GM12878 (cell line): ENCODE data around the gene OPCML. TPM values are rescaled to one million over a fixed set of nuclear protein-coding genes. Genes with fewer than 3 reads are reported as not detected.

Experiments
- ATAC-seq: fragments of 200-7000 bp; cut with Tn5 transposase; 3 replicates; pipeline ENCODE4 v1.9.1; 2020; ENCODE audit warnings: mild to moderate bottlenecking, moderate library complexity
- BruUV-seq: library from RNA; stranded (reverse); fragments of 400-500 nt; replicated peaks from 2 replicates; lab custom pipeline; 2021; lab: Mats Ljungman, UMichigan
- CTCF ChIA-PET: fragments of 300-600 bp; sonication (Branson Sonifier 250); formaldehyde crosslinking; extraction: SDS; loops from one replicate; lab custom pipeline; 2021; ENCODE audit warnings: inconsistent platforms; lab: Yijun Ruan, JAX
- POLR2A ChIA-PET: fragments of 350-600 bp; formaldehyde crosslinking; extraction: SDS; loops from one replicate; lab custom pipeline; 2021; ENCODE audit warnings: inconsistent platforms; lab: Charles Lee
- RAD21 ChIA-PET: fragments of 300-600 bp; sonication (Branson Sonifier 250); formaldehyde crosslinking; loops from one replicate; lab custom pipeline; 2023; ENCODE audit warnings: antibody characterized with exemption; ENCODE audit not compliant: unreplicated experiment; lab: Charles Lee
- SMC1A ChIA-PET: fragments of 300-600 bp; sonication (Branson Sonifier 250); formaldehyde crosslinking; loops from one replicate; lab custom pipeline; 2023; ENCODE audit not compliant: unreplicated experiment, uncharacterized antibody; lab: Charles Lee
- DNase-seq: peaks from one replicate; pipeline ENCODE4 v3.0.0-alpha.2; 2011; ENCODE audit warnings: low read depth, low spot score
- FAIRE-seq: peaks from 3 replicates; lab custom pipeline; 2011; peaks lifted over from hg19 to GRCh38; lab: Jason Lieb, UNC
- H2AFZ ChIP-seq: 2 replicates; pipeline ENCODE4 v1.6.0; 2011; ENCODE audit warnings: low read depth, low read length, control low read depth; ENCODE audit not compliant: control insufficient read depth
- H3K27ac ChIP-seq: 2 replicates; pipeline ENCODE4 v1.5.1; 2011; ENCODE audit warnings: control low read depth; ENCODE audit not compliant: control insufficient read depth, insufficient read depth
- H3K27me3 ChIP-seq, 2 experiments: replicated peaks in 1 of 2; 2 replicates each; pipeline versions ENCODE4 v1.6.0 to v1.6.1; 2011; ENCODE audit warnings: low read length in 1 of 2; ENCODE audit not compliant: control insufficient read depth in 2 of 2, insufficient read depth in 2 of 2
- H3K36me3 ChIP-seq, 2 experiments: 2 replicates each; pipeline ENCODE4 v1.5.1; 2011; ENCODE audit warnings: low read length in 1 of 2; ENCODE audit not compliant: control insufficient read depth in 2 of 2, insufficient read depth in 2 of 2
- H3K4me1 ChIP-seq: 2 replicates; pipeline ENCODE4 v1.6.1; 2011; ENCODE audit warnings: mild to moderate bottlenecking, low read length, moderate library complexity, mixed read lengths; ENCODE audit not compliant: control insufficient read depth, insufficient read depth
- H3K4me2 ChIP-seq: 2 replicates; pipeline ENCODE4 v1.6.0; 2011; ENCODE audit warnings: control low read depth; ENCODE audit not compliant: control insufficient read depth, insufficient read depth
- H3K4me3 ChIP-seq: fragments of 200-600 bp; sonication (generic); 2 replicates; pipeline ENCODE4 v1.5.1; 2016
- H3K79me2 ChIP-seq: 2 replicates; pipeline ENCODE4 v1.6.0; 2011; ENCODE audit warnings: low read length; ENCODE audit not compliant: control insufficient read depth, insufficient read depth
- H3K9ac ChIP-seq: 2 replicates; pipeline ENCODE4 v1.8.0; 2011; ENCODE audit warnings: low read length, control low read depth, mixed read lengths; ENCODE audit not compliant: control insufficient read depth, insufficient read depth
- H3K9me3 ChIP-seq: replicated peaks from 3 replicates; pipeline ENCODE4 v1.5.1; 2011; ENCODE audit warnings: mild to moderate bottlenecking, low read length; ENCODE audit not compliant: control insufficient read depth, insufficient read depth
- H4K20me1 ChIP-seq: 2 replicates; pipeline ENCODE4 v1.6.0; 2011; ENCODE audit not compliant: control insufficient read depth, insufficient read depth
- ATF2 ChIP-seq: IDR thresholded peaks from 2 replicates; pipeline ENCODE4 v1.6.1; 2012; ENCODE audit warnings: low read length, inconsistent platforms
- CBX5 ChIP-seq: sonication (generic); IDR thresholded peaks from 2 replicates; pipeline ENCODE4 v1.6.1; 2016; ENCODE audit warnings: low read depth, moderate library complexity, mild to moderate bottlenecking, inconsistent platforms
- IKZF1 ChIP-seq: fragments of 450-650 bp; conservative IDR thresholded peaks from 2 replicates; pipeline ENCODE4 v1.6.1; 2017; ENCODE audit warnings: antibody characterized with exemption, mild to moderate bottlenecking
- TAF1 ChIP-seq: IDR thresholded peaks from 2 replicates; pipeline ENCODE4 v1.6.1; 2011; ENCODE audit warnings: mild to moderate bottlenecking, low read depth, low read length, borderline replicate concordance
- TARDBP ChIP-seq: IDR thresholded peaks from 2 replicates; pipeline ENCODE4 v1.6.1; 2016; ENCODE audit warnings: borderline replicate concordance
- WGBS: methylation state at CpG from one replicate; pipeline ENCODE4 v1.1.6; 2016; ENCODE audit warnings: low lambda C conversion rate; ENCODE audit not compliant: insufficient replicate concordance, insufficient coverage; ENCODE audit errors: missing lambda C conversion rate; 5-methylcytosine and 5-hydroxymethylcytosine counted together
- in situ Hi-C: fragments of 300-500 bp; cut with MboI; formaldehyde crosslinking; loops from 9 replicates; pipeline ENCODE4 v1.14.3; 2018; ENCODE audit warnings: mixed read lengths
- intact Hi-C: fragments of 100-400 bp; cut with micrococcal nuclease; formaldehyde crosslinking; loops from one replicate; pipeline ENCODE4 v1.14.2; 2022; ENCODE audit not compliant: unreplicated experiment
- polyA plus RNA-seq, 11 experiments: library from polyadenylated mRNA; depleted of rRNA in 4 of 11; unstranded in 6 of 11; stranded (reverse) in 5 of 11; fragments of >200 nt; fragmentation: Nextera tagmentation in 4 of 11; fragmentation: Illumina TruSeq in 1 of 11; extraction: Ambion mirVana in 4 of 11; extraction: Trizol in 1 of 11; gene quantifications; 1 replicate in 1 of 11; 2 replicates in 10 of 11; pipeline versions ENCODE4 v1.2.1 to v1.2.3, GENCODE V29; 2011 to 2016; ENCODE audit warnings: inconsistent platforms in 2 of 11, missing spikeins in 2 of 11, low read depth in 1 of 11
- small RNA-seq: library from RNA; depleted of rRNA; stranded (forward); fragments of <200 nt; gene quantifications from one replicate; pipeline ENCODE3, GENCODE V24; 2014
- total RNA-seq, 4 experiments: library from RNA; depleted of rRNA in 3 of 4; stranded (reverse); fragments of >200 nt in 3 of 4; fragmentation: Illumina TruSeq in 1 of 4; extraction: Trizol in 1 of 4; gene quantifications; 2 replicates each; pipeline versions ENCODE4 v1.2.1 to v1.2.3, GENCODE V29; 2013 to 2021

OPCML gene
- total and polyA plus RNA-seq, 10 of the 15 experiments (the other 5 are each of a cell fraction or from before 2014, with no cell fraction given) = 0.84 TPM; not detected in 9

- Histone ChIP-seq H3K27ac (no peak overlapping the region), H4K20me1 (no peaks in the 10 kb centered on the region), H3K9ac (no peak overlapping the region), H3K79me2 (no peaks in the 10 kb centered on the region), H3K36me3 (no peaks in the 10 kb centered on the region), H3K4me2 (no peak overlapping the region), H3K4me1 (peaks cover 7% of the 10 kb centered on the region), H3K9me3 (no peaks in the 10 kb centered on the region; the same call in 1 of the 3 replicates), H3K27me3 (no peaks in the 10 kb centered on the region), H3K4me3 (no peak overlapping the region), H2AFZ (no peak overlapping the region)
- ChIA-PET POLR2A (no interaction called here), SMC1A (interaction anchor here (0.8 kb wide), 1 partner anchor 16 kb away, joined by 8 read pairs; no protein-coding TSS in a partner anchor), RAD21 (no interaction called here), CTCF (interaction anchor here (1.1 to 1.4 kb wide), 2 partner anchors 35 to 54 kb away, joined by 3 read pairs; no protein-coding TSS in a partner anchor)
- FAIRE-seq (no peak), ATAC-seq (no peak), DNase-seq (no peak)
- WGBS = 28% methylated on average over 3 of the region's 3 CpGs
- no TSS peak for BruUV-seq
- TF ChIP-seq ATF2 (no peak), TAF1 (no peak), IKZF1 (no peak), TARDBP (no peak), CBX5 (no peak)
- in situ Hi-C loops = no loop called here
- intact Hi-C loops = no loop called here
Observed at GRCh38 chr11:132365650-132366049, 1166.7 kb downstream of the OPCML start.

Small RNAs within 50 kb of the gene (small RNA-seq; reads per million reads assigned to genes)
- gene RF00026 = not detected
